Stimulated activated CD4-positive, alpha-beta T cell treated with anti-CD3 and anti-CD28 coated beads, Interleukin-1b, Interleukin-23, amount 100 ng/mL, for 1 hour (primary cell): Measurements from ENCODE around the gene EVL.

Experiments
- DNase-seq, 2 donors: peaks; one replicate each; pipeline ENCODE4 v3.0.0-alpha.2; 2020; ENCODE audit warnings: low read depth in 2 of 2

EVL gene

DNA sequence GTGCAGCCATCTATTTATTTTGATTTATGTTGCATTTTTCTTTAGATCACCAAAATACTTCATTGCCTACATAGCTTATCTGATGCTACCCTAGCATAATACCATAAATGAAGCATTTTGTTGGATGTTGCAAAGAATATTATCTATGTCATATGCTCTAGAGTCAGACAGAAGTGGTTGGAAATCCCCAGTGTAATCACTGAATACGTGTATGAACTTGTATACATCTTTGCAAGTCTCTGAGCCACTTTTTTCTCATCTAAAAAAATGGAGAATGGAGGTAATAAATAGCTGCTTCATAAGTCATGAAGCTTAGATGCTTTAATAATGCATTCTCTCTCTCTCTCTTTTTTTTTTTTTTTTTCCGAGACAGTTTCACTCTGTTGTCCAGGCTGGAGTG, 18.5 kb downstream of the EVL start:
- no peak for DNase-seq

GRCh38 chr14:100084591-100084990, 19.4 kb downstream of the EVL start:
- DNase-seq, result no peak

DNA sequence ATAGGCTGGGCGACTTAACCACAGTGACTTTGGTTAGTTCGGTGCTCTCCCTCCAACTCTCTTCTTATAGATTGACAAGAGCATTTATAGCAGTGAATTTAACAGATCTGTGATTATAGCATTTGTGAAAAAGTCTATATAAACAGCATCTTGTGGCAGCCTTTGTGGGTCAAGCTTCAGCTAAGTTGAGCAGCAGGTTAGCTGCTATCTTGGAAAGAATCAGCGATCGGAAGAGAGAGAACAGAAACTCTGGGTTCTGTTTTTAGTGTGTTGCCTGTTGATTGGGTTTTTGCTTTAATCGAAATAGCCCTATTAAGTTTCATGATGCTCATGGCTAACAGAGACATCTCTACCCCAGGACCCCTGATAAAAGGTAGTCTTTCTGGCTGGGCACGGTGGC, 20.2 kb downstream of the EVL start:
- no peak for DNase-seq

- no peak for DNase-seq
Observed at GRCh38 chr14:100086361-100086760, 21.1 kb downstream of the EVL start.

- DNase-seq, result no peak
Observed at GRCh38 chr14:100088226-100088625, 23.0 kb downstream of the EVL start.

- no peak for DNase-seq
Observed at GRCh38 chr14:100091386-100091785, 26.2 kb downstream of the EVL start.

DNA sequence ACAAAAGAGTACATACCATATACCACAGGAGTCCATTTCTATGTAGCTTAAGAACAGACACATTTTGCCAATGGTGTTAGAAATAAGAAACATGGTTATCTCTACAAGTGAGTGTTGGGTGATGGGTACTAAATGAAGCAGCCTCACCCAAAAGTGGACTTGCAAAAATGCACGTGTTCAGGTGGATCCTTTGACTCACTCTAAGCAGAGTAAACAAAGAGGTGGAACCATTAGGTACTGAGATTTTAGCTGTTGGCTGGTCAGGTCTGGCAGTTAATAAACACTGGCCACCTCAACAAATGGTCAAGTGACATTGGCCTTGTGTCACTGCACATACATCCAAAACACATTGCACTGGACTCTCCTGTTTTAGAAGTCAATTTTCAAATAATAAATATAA, 27.6 kb downstream of the EVL start:
- no peak for DNase-seq

- DNase-seq, result no peak
Observed at GRCh38 chr14:100093319-100093718, 28.1 kb downstream of the EVL start.

GRCh38 chr14:100096656-100097055, 31.4 kb downstream of the EVL start:
- DNase-seq, result no peak

DNA sequence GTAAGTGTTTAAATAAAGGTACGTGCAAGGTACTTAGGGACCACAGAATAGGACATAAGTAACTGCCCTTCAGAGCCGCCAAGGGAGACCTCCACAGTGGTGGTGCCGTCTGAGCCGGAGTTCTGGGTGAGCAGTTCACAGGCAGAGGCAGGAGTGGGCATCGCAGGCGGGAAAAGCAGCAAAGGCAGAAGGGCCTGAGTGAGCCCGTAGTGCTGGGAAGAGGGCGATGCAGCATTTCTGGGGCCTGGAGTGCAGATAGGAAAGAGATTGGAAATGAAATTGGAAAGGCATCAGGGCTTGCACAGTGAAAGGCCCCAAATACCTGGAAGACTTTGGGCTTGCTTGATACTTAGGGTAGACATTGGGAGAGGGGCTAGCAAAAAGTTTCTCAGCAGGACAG, 32.9 kb downstream of the EVL start:
- DNase-seq, result no peak

DNA sequence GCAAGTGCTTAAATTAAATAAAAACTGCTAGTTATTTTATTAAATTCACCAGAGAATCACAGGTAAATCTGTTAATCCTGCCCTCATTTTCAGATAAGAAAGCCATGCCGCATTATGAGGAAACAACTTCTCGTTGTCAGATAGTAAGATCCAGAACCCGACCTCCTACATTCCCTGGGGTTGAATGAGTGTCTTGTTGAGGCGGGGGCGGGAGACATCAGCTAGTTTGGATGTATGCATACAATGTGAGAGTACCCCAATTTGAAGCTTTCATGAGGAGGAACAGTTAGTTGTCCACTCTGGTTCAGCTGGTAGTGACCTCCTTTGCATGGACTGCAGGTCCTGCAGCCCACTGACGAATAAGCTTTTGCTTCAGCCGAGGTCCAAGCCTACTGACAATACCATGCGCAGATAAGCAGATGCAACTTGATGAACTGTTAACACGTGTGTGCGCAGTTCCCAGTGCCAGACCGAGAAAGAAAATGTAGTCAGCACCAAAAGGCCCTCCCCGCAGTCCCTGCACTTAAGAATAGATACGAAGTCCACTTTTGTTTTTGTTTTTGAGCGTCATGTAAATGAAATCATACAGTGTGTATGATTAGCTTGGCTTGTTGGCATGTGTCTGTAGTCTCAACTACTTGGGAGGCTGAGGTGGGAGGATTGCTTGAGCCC, 34.9 kb downstream of the EVL start:
- no peak for DNase-seq

GRCh38 chr14:100102156-100102785, 37.0 kb downstream of the EVL start:
- DNase-seq, result no peak

- DNase-seq, result no peak
Observed at GRCh38 chr14:100103250-100104005, 38.2 kb downstream of the EVL start.

- no peak for DNase-seq
Observed at GRCh38 chr14:100104006-100104352, 38.8 kb downstream of the EVL start.

- no peak for DNase-seq
Observed at GRCh38 chr14:100104523-100105300, 39.5 kb downstream of the EVL start.

DNA sequence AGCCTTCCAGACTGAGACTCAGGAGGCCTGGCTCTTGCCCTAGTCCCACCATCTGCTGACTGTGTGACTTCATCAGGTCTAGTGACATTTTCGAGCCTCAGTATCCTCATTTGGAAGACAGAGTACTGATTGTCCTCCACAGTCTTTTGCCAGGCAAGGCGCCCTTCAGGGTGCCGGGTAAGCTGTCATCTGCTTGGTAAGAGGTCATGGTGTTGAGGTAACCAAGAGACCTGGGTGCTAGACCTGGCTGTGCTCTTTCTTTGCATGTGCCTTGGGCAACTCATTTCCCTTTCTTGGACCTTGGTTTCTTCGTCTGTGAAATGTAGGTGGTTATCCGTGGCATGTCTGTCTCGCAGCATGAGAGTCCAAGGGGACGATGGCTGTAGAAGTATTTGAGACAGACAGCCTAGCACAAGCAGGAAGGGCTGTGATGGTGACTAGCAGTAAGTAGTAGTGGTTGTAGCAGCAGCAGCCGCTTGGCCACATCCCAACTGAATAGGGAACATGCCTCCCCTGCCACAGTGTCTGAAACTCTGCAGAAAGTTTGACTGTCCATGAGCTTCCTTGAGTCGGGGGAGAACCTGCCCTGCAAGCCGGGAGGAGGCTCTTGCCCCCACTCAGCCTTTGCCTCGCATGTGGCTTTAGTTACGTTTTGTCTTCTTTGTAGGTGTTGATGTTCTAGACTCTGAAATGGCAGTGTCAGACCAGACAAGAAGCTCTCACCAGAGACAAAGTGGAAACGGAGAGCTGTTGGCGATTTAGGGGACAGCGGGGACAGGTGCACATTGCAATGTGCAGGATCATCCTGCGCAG, 40.3 kb downstream of the EVL start:
- DNase-seq, result no peak

DNA sequence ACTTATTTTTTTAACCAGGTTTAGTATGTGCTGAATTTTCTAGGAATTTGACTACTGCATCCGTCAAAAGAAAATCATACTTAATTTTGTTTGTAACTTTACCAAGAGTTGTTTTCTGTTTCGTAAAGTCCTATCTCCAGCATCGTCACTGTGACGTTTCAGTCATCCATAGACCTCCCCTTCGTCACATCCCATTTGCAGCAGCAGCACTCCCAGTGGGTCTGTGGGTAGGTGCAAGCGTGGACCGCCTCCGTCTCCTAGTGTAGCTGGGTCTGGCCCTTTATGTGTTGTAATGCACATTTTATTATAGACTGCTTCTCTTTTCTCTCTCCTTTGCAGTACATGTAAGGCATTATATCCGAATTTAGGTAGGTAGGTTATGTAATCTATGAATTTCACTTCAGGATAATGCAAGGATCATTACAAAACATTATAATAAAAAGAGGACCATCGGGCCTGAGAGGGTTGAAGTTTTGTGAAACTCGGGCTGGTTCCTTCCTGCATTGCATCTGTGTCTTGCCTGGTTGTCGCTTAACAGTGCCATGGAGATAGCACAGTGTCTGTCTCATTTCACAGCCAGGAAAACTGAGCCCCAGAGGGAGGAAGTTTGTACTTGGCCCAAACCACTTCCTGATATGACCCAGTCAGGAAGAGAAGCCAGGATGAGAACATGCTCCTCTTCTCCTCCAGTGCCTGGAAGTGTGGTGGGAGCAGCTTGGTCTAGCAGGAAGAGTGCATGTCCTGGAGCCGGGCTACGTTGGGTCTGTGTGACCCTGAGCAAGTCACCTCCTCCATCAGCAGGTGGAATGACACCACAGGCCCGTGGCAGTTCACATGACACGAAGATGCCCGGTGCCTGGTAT, 41.3 kb downstream of the EVL start:
- no peak for DNase-seq

DNA sequence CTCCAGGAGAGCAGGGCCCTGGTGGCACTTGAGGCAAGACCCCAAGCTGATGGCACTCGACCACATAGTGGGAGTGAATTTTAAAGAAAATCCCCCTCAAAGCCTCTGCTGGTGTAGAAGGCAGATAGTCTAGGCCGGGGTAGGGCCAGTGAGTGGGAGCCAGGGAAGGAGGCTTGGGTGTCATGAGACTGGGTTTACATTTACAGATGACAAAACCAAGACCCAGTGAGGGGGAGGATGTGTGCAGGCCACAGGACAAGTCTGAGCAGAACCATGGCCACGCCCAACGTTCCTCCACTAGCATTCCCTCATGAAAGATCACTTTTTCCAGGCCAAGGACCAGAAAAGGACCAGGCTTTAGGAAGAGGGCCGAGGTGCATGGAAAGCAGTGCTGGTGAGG, 42.0 kb downstream of the EVL start:
- DNase-seq, result no peak

- DNase-seq, result peak; percentile 69 to 87
Observed at GRCh38 chr14:100108042-100108825, 43.0 kb downstream of the EVL start.
